ENCODE results near the gene TMEM108.

The TMEM108 gene

DNA sequence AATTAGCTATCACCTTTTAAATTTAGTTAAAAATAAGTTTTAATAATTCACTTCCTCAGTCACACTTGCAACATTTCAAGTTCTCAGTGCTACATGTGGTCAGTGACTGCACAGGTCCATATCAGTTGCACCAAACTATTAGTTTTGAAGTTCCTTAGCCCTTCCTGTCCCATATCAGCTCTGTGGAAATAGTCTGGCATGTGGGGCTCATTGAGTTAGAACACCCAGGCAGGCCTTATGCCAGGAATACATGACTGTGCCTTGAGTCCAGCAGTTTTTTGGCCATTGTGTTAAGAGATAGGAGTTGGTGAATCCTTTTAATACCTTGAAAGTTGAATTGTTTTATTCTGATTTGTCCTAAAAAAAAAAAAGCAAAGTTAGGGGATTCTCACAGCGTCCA, 207.9 kb downstream of the TMEM108 start:
- no peak for DNase-seq

DNA sequence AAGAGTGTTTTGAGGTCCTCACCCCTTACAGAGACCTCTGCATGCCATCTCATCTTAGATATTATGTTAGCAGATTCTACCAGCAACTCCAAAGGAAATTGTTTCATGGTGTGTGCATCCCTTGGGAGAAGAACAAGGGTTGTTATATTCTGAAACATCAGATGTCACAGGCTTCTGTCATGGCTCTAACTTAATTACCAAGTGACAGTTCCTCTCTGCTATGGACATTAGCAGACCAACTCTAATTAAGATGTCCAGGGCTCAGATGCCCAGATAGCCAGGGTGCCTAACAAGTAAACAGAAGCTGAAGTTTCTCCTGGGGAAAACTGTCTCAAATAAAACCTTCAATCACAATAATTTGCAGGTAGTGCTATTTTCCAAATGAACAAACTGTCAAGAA, 208.6 kb downstream of the TMEM108 start:
- no peak for DNase-seq

DNA sequence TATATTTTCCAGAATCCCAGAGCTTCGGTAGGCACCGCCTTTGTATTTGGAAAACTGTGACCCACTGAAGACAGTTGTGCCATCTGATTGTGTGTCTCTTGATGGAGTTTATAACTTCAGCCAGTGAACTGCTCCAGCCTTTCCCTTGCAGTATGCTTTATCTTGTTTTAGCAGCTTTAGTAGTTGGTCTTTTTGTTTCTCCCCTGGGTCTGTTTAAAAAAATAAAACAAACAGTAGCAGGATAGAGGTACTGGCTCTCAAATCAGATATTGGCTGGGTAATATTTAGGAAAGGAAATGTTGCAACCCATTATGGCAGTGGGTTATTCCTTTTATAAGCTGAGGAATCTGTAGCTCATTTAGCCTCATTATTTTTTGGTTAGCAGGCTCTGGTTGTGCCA, 210.2 kb downstream of the TMEM108 start:
- no peak for DNase-seq

DNA sequence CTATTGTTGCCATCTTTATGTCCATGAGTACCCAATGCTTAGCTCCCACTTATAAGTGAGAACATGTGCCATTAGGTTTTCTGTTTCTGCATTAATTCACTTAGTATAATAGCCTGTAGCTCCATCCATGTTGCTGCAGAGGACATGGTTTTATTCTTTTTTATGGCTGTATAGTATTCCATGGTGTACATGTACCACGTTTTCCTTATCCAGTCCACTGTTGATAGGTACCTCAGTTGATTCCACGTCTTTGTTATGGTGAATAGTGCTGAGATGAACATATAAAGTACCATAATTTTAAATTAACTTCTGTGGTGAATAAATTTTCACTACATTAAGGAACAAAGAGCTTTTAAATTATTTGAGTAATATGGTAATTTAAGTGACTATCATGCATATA, 211.3 kb downstream of the TMEM108 start:
- DNase-seq: no peak

DNA sequence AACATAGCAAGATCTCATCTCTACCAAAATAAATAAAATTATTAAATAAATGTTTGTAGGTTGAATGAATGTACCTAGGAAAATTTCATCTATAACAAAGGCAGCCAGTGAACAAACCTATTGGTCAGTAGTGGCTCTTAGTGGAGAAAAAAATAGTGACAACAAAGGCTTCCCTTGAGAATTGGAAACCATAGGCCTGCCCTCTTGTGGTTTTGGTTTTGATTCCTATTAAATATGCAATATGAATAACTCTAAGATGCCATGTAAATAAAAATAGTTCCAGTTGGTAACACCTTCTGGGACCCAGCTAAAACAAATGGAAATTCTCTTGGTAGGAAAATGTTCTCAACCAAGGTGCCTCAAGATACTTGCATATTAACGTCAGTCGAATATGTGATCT, 216.0 kb downstream of the TMEM108 start:
- no peak for DNase-seq

DNA sequence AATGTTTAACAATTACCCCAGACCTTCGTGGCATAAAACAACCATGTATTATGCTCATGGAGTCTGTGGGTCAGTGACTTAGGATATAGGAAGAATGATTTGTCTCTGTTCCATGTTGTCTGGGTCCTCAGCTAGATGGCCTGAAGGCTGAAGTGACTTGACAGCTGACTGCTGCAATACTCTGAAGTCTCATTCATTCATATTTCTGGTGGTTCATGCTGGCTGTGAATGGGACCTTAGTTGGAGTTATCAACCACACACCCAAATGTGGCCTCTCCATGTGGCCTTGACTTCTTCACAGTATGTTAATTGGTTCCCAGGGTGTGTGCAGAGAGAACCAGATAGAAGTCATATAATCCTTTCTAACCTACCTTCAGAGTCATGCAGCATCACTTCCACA, 216.5 kb downstream of the TMEM108 start:
- no peak for DNase-seq

DNA sequence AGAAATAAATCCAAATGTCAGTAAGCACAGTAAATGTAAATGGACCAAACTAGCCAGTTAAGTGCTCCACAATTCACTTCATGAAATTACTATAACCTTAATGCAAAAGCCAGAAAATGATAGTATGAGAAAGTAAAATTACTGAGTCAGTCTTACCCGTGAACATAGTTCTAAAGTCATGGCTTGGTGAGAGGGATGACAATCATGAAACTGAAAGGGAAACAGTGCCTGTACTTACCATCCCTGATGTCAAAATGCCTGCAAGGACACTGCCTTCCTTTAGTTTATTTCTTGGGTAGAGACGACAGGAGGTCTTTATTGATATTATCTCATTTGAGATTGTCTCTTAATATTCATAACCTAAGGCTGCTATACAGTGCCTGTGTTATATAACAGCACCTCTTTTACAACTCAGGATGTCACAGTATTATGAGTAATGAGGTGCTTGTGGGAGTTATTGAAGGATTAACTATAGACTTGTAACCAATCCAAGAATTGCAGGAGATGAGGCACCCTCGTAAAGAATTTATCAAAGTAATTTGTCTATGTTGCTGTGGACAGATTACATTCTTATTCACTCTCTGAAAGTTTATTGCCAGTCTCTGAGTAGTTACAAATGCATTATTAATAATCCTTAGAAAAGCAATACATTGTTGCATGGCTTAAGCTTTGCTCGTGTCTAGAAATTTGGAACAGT, 218.7 kb downstream of the TMEM108 start:
- DNase-seq: no peak

DNA sequence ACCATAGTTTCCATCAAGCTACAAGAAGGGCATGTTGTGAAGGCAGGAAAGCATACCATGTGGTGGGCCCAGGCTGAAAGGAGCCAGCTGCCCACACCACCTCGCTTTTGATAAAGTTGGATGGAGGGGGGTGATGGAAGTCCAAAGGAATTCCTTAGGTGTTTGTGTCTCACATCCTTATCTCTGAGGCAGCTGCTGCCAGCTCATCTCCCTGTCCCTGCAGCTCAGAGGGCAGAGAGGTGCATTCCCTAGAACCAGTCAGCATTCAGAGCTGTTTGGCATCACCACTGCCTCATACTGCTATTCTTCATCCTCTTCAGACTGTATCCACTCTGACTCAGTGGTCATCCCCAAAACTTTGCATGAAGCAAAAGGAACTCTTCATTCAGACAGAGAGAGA, 220.2 kb downstream of the TMEM108 start:
- no peak for DNase-seq

DNA sequence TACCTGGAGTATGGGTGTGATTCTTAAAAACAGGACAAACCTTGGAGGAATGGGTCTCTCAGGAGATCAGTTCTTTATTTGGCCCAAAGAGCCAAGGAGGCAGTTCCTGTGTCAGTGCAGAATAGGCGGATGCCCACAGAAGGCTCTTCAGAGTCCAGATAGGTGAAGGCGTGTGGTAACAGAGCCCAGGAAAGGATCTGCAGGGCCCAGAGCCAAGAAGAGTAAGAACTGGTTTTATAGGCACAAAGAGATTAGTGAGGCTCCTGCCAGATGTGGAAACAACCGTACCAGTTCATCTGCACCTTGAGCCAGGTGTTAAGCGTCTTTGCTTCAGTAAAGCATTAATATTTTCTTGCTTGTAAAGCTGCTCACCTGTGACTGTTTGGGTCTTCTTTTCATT, 221.6 kb downstream of the TMEM108 start:
- DNase-seq: no peak

DNA sequence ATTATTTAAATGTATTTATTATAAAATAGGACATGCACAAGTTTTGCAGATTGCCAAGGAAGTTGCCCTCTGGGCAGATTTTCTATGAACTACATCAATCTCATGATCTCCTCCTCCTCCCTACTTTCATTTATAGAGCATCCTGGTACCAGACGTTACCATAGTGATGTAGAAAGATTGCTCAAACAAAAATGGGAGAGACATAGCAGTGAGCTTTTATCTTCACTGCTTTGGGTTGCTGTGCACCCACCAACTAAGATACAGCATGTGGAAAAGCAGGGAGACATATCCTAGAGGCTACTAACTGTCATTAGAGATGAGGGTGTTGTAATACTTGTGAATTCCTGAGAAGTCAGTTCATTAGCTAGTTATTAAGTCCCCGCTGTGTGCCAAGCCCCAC, 224.1 kb downstream of the TMEM108 start:
- DNase-seq: no peak

DNA sequence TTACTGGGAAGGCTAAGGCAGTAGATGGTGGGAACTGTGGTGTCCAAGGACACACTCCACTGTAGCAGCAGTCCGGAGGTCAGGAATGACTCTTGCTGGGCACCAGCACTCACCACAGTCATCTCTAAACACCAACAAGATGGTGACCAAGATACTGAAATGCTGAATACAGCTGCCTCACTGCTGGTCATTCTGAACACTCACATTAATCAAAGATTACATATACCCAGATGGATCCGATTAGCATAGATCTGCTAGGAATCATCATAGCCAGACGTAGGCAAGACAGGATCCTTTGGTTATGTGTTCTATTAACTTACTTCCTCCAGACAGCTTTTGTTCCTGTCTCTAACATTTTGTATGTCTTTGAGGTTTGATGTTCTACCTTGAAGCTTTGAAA, 226.7 kb downstream of the TMEM108 start:
- DNase-seq: no peak

DNA sequence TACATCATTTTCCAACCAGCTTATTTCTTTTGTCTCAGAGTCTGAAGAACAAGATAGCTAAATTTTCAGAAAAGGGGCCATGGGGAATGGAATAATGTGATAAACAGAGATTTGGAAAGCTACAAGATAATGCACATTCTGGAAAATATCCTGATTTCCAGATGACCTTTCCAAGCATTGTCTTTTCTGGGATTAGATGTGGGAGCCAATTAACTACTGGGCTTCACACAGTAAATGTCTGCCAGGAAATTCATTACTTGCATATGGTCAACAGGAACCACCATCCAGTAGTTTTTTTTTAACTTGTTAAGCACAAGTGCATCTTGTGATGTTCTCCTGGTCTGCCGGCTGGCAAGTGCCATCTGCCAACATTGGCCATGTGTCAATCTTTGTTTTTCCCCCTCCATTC, 230.5 kb downstream of the TMEM108 start:
- DNase-seq: no peak

DNA sequence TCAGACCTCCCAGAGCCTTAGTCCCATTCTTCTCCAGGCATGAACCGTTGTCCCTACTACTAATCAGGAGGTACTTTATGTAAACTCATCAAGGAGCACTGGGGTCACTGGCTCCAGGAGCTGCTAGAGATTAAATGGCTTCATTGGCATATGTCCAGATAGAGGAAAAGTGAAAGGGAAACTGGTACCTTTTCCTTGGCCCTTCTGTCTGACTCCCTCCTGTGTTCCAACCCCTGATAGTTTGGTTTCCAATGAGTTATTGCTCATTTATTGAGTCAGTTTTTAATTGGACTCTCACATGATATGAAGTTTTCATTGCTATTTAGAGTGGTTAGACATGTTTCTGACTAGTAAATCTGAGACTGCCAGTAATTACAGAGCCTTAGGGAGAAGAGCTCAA, 231.2 kb downstream of the TMEM108 start:
- DNase-seq: no peak

DNA sequence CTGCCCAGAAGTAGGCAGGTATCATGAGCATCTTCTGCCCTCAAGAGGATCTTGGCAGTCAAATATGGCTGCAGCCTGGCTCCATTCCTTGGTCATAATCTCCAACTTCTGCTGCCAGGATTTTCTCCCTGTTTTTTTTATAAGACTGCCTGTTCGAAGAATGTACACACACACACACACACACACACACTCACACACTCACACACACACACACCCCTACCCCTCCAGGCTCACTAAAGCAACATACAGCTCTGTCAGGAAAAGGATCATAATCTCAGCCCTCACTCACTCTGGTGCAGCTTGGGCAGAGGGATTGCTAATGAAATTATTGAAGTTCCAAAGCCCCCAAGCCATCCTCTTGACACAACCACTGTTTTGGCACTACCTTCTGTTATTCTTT, 232.4 kb downstream of the TMEM108 start:
- DNase-seq: no peak

DNA sequence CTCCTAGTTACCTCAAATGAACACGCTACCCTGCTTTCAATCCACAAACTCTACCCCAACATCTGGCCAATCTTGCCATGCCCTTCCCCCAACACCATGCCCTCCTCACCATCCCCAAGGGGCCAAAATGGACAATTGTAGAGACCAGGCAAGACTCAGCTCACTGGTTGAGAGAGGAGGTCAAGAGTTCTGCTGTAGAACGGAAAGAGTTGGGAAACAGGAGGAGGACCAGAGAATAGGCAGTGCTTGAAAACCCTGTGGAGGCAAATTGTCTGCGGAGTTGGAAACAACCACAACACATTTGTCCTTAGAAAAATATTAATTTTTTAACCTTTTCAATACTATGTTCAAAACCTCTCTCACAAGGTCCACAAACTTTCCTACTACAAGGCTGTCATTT, 232.9 kb downstream of the TMEM108 start:
- DNase-seq: no peak

DNA sequence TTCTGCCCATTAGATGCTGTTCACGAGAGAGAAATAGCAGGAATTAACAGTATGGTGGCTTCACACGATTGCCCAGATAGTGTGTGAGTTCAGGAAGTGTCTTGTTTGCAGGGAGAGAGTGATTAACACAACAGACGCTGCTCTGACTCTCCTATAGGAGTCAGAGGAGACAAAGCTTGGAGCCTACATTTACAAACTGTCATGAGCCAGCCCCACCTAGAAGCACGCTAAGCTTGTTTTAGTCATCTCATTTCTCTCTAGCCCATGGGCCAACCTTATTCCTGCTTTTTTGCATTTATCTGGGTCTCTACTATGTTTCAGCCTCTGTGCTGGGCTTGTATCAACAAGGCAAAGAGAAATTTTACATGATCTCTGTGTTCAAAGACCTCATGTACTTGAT, 233.3 kb downstream of the TMEM108 start:
- no peak for DNase-seq

DNA sequence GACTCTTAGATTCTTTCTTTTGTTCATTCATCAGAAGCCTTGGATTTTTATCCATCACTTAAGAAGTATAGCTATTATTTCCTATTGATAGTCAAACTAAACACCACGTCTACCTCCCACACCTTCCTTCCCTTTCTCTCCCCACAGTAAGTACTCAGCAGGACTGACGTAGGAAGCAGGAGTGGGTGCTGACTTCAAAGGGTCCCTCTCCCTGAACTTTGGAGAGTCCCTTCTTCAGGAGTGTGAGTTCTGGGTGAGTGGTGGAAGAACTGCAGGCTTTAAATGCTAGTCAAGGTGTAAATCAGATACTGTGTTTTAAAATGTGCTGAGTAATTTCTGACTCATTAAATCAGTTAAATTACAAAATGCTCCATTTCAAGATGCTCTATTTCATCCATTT, 235.2 kb downstream of the TMEM108 start:
- no peak for DNase-seq

DNA sequence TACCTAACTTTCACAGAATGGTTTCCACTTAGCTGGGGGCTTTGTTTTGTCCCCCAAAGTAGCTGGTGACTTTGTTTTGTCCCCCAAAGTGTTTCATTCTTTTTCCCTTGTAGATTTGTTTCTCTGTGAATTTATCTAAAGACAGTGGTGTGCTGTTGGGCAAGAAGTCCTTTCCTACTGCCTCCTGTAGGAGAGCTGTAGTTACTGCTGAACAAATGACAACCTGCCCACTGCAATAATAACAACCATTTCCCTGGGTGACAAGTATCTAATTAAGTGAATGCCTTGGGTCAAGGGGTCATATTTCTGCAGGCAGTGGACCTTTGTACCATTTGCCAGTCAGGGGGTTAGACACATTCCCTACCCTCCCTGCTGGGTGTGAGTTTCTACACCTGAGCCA, 236.3 kb downstream of the TMEM108 start:
- no peak for DNase-seq

DNA sequence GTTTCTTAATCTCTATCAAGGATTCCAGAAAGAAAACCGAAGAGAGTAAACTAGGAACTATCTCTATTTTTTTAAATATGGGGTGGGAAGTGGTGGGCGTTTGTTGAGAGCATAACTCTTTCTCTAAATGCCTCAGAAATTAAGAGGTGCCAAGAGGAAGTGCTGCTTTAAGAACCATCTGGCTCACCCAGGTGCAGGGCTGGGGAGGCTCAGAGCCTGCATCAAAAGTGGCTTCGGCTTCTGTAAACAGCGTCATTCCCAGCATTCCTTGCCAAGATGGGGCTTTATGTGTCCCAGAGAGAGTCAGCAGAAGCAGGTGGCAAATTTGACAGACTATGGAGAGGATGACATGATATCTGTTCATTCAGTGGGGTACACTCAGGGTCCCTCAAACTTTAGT, 238.4 kb downstream of the TMEM108 start:
- no peak for DNase-seq

DNA sequence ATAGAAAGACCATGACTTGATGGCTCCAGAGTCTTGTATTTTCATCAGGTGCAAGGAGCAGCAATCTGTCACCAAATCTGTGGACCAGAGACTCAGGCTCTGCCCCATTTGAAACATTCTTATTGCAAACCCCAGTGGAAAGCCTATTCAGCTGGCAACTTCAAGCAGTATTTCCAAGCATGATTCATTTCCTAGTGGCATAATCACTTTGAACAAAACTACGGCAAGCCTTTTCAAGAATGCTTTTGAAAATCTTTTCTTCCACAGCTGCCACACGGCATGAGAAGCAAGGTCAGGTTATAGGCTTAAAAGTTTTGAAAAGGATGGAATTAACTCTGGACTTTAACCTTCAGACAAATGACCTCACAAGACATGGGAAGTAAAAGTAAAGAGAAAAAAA, 239.6 kb downstream of the TMEM108 start:
- no peak for DNase-seq

DNA sequence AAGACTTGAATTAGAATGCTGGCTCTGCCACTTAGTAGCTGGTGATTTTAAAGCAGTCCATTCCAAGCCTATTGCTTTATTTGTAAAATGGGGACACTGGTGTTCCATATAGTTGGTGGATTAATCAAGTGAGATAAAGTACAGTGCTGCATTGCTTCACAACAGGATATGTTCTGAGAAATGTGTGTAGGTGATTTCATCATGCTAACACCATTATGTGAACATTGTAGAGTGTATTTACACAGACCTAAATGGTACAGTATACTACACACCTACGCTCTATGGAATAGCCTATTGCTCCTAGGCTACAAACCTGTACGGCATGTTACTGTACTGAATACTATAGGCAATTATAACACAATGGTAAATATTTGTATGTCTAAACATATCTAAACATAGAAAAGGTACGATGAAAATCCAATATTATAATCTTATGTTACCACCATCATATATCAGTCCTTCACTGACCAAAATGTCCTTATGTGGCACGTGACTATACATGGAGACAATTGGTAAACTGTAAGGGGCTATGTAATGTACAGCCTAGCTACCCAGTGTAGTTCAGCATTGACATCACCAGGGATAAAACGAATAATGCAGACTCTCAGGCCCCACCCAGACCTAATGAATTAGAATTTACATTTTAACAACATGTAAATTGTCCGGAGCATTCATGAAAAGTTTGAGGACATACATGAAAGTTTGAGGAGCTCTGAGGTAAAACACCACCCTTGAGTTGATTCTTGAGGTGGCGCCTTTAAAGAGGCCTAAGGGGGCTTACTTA, 240.3 kb downstream of the TMEM108 start:
- no peak for DNase-seq

DNA sequence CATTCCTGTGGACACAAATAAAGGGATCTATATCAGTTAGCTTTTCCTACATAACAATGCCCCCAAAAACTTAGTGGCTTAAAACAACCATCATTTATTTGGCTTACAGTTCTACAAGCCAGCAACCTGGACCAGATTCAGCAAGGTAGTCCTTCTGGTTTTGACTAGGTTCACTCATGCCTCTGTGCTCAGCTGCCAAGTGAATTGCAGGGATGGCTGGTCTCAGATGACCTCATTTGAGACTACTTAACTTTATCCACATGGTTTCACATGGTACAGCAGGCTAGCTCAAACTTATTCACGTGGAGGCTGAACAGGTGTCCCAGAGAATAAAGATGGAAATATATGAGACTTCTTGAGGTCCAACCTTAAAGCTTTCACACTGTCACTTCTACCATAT, 242.4 kb downstream of the TMEM108 start:
- DNase-seq: no peak

DNA sequence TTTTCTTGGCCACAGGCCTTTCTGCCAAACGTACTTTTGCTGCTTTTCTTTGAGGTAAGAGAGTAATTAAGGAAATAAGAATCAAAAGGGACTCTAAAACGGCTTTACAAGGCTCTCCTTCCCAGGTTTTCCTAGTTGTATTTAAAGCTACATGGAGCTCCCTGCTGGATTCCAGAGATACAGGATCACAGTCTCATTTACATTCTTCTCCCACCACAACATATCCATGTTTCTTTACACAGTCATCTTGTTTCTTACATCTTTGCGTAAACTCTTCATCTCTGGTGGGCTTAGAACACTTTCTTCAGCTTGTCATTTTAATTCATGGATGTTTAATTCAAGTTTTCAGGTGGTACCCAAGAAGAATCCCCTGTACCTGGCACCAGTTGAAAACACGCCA, 244.0 kb downstream of the TMEM108 start:
- no peak for DNase-seq

DNA sequence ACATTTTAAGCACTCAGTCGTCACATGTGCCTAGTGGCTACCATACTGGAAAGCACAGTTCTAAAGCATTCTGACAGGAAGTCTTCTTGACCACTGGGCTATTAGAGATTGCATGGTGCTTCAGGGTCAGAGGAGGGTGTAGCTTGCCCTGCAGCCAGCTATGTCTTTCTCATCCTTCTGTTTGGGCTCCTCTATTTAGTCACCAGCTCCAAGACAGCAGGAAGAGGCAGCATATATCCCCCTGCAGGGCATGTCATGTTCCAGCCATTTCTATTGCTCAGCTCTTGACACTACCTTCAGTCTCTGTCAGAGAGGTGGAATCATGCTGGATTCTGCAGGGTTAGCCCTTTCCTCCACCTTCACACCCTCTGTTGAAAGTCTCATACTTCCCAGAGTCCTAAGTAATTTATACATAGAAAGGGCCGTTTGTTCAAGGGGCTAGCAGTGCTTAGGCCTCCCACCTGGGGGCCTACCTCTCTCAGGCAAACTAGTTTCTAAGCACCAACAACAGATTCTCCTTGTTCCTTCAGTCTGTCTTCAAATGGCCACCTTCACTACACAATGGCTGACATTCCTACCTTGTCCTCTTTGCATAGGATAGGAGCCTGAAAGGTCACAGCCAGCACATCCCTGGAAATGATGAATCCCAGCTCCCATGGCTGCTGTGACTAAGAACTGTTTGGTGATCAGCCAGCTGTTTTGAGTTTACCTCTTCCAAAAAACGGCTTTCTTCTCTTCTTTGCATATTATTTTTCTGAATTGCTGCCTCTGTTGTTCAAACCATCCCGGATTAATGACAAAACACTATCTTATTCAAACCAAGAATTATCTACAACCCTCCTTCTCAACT, 246.0 kb downstream of the TMEM108 start:
- DNase-seq: no peak

Data from activated naive CD4-positive, alpha-beta T cell treated with Interleukin-2 at 50 U/mL for 16 hours (primary cell).